Measurements from ENCODE around the gene TRIO.

- TF ChIP-seq CTCF (IDR thresholded peaks at IDR 0.05) (no peak), POLR2A (IDR thresholded peaks at IDR 0.05) (no peak), POLR2AphosphoS5 (IDR thresholded peaks at IDR 0.05) (no peak), EP300 (IDR thresholded peaks at IDR 0.05; ENCODE audit: low read depth) (no peak)
These were observed 245.6 kb downstream of the TRIO start for GRCh38 chr5:14388741-14389140.

All from transverse colon (tissue), 4 donors.